Osteocyte (in vitro differentiated cells): ENCODE results near the gene ARHGAP8. TPM values are rescaled to one million over a fixed set of nuclear protein-coding genes. Genes with fewer than 3 reads are reported as not detected.
"Not testable (repeated sequence)": the region's sequence is repeated elsewhere in the genome, so short reads cannot be mapped to it uniquely, and the experiment has no call there.

ENCODE experiments used
- DNase-seq: peaks from one replicate; pipeline ENCODE4 v3.0.0; 2021; ENCODE audit warnings: mixed read lengths; ENCODE audit not compliant: unreplicated experiment; ENCODE audit errors: extremely low spot score
- H3K27ac Mint-ChIP-seq: one replicate; pipeline ENCODE4 v1.8.0; 2021; ENCODE audit warnings: mild to moderate bottlenecking, mixed read lengths; ENCODE audit not compliant: unreplicated experiment
- H3K27me3 Mint-ChIP-seq: one replicate; pipeline ENCODE4 v1.8.0; 2021; ENCODE audit warnings: mixed read lengths; ENCODE audit not compliant: unreplicated experiment
- H3K36me3 Mint-ChIP-seq: one replicate; pipeline ENCODE4 v1.8.0; 2021; ENCODE audit warnings: mixed read lengths; ENCODE audit not compliant: unreplicated experiment
- H3K4me1 Mint-ChIP-seq: one replicate; pipeline ENCODE4 v1.8.0; 2021; ENCODE audit warnings: mixed read lengths; ENCODE audit not compliant: unreplicated experiment
- H3K4me3 Mint-ChIP-seq: one replicate; pipeline ENCODE4 v1.8.0; 2021; ENCODE audit warnings: mild to moderate bottlenecking, moderate library complexity, mixed read lengths; ENCODE audit not compliant: unreplicated experiment
- H3K9me3 Mint-ChIP-seq: one replicate; pipeline ENCODE4 v1.8.0; 2021; ENCODE audit warnings: mixed read lengths; ENCODE audit not compliant: unreplicated experiment
- CTCF ChIP-seq: fragments of 200-600 bp; sonication (generic); IDR thresholded peaks from 2 replicates; pipeline ENCODE4 v1.5.0; 2021; ENCODE audit warnings: antibody characterized with exemption, mild to moderate bottlenecking, moderate library complexity
- total RNA-seq: library from RNA; stranded (reverse); gene quantifications from 2 replicates; pipeline ENCODE4 v1.2.1, GENCODE V29; 2021

Gene ARHGAP8
- total RNA-seq, 1 donor from 2014 or later, result 0.89 TPM

DNA sequence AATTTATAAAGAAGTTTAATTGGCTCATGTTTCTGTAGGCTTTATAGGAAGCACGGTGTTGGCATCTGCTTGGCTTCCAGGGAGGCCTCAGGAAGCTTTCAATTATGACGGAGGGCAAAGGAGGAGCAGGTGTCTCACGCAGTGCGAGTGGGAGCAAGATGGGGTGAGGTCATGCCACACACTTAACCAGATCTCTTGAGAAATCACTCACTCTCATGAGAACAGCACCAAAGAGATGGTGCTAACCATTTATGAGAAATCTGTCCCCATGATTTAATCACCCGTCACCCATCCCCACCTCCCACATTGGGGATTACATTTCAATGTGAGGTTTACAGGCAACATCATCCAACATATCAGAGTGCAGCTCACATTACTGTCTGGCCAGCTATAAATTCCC, 103.5 kb downstream of the ARHGAP8 start:
- no peaks in the 10 kb centered on the region for H3K4me1 Mint-ChIP-seq
- no peak for DNase-seq
- no peaks in the 10 kb centered on the region for H3K27me3 Mint-ChIP-seq
- no peak for TF ChIP-seq CTCF
- no peaks in the 10 kb centered on the region for H3K36me3 Mint-ChIP-seq
- H3K4me3 Mint-ChIP-seq, result no peak overlapping the region
- no peak overlapping the region for H3K27ac Mint-ChIP-seq
- H3K9me3 Mint-ChIP-seq, result no peaks in the 10 kb centered on the region

- H3K27me3 Mint-ChIP-seq, H3K4me3 Mint-ChIP-seq, H3K4me1 Mint-ChIP-seq, H3K27ac Mint-ChIP-seq, H3K9me3 Mint-ChIP-seq, DNase-seq, H3K36me3 Mint-ChIP-seq: not testable (repeated sequence)
Measured at GRCh38 chr22:44858819-44859218, 106.4 kb downstream of the ARHGAP8 start.

DNA sequence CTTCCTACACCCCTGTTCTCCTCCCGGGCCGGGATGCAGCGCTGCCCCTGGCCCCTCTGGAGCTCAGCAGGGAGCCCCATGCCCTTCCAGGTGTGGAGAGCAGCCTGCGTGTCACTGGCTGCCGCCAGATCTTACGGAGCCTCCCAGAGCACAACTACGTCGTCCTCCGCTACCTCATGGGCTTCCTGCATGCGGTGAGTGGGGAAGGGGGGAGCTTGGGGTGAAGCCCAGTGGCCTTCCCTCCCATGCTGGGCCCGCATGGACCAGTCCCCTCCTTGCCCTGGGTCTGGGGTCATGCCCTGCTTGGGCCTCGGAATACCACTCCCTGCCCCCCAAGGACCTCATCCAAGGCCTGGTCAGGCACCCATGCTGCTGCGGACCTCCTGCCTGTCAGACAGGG, 107.3 kb downstream of the ARHGAP8 start:
- Mint-ChIP-seq H3K27ac (no peak overlapping the region), H3K36me3 (no peaks in the 10 kb centered on the region), H3K4me3 (no peak overlapping the region), H3K27me3 (no peaks in the 10 kb centered on the region), H3K9me3 (no peaks in the 10 kb centered on the region), H3K4me1 (no peaks in the 10 kb centered on the region)
- no peak for TF ChIP-seq CTCF
- DNase-seq, result no peak

- Mint-ChIP-seq H3K9me3 (no peaks in the 10 kb centered on the region), H3K27ac (no peak overlapping the region), H3K4me3 (no peak overlapping the region), H3K4me1 (no peaks in the 10 kb centered on the region), H3K27me3 (no peaks in the 10 kb centered on the region), H3K36me3 (no peaks in the 10 kb centered on the region)
- no peak for DNase-seq
- no peak for TF ChIP-seq CTCF
Measured at GRCh38 chr22:44860311-44860710, 107.9 kb downstream of the ARHGAP8 start.

DNA sequence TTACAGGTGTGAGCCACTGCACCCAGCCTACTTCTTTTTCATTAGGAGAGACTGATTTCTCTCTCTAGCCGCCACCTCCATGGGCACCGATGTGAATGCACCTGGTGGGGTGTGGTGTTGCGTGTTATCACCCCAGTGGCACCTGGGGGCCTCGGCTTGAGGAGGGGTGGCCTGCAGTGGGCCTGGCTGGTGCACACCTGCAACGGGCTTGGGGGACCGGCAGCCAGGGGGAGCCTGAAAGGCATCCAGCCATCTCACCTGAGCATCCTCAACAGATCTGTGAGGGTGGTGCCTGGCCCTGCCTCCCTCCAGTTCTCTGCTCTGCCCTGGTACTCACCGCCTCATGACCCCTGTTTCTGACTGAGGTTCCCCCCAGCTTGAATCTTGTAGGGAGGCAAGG, 108.9 kb downstream of the ARHGAP8 start:
- no peak for TF ChIP-seq CTCF

DNA sequence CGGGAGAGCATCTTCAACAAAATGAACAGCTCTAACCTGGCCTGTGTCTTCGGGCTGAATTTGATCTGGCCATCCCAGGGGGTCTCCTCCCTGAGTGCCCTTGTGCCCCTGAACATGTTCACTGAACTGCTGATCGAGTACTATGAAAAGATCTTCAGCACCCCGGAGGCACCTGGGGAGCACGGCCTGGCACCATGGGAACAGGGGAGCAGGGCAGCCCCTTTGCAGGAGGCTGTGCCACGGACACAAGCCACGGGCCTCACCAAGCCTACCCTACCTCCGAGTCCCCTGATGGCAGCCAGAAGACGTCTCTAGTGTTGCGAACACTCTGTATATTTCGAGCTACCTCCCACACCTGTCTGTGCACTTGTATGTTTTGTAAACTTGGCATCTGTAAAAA, 109.9 kb downstream of the ARHGAP8 start:
- Mint-ChIP-seq H3K27me3 (no peaks in the 10 kb centered on the region), H3K36me3 (no peaks in the 10 kb centered on the region), H3K4me1 (no peaks in the 10 kb centered on the region), H3K4me3 (no peak overlapping the region), H3K27ac (no peak overlapping the region), H3K9me3 (no peaks in the 10 kb centered on the region)
- no peak for DNase-seq
- TF ChIP-seq CTCF, result no peak

More for the DNA sequence above, 108.9 kb downstream of the ARHGAP8 start:
- Mint-ChIP-seq H3K27me3 (no peaks in the 10 kb centered on the region), H3K9me3 (no peaks in the 10 kb centered on the region), H3K27ac (no peak overlapping the region), H3K36me3 (no peaks in the 10 kb centered on the region), H3K4me3 (no peak overlapping the region), H3K4me1 (no peaks in the 10 kb centered on the region)
- no peak for DNase-seq
